ACC112 (cell line): Measurements from ENCODE around the gene PLEKHN1.

Experiments
- H2AFZ ChIP-seq: fragments of 200-600 bp; sonication (generic); one replicate; pipeline ENCODE4 v1.6.0; 2017; ENCODE audit warnings: antibody characterized with exemption, low read length; ENCODE audit not compliant: unreplicated experiment
- H3K27ac ChIP-seq: fragments of 200-600 bp; sonication (generic); 2 replicates; pipeline ENCODE4 v1.5.1; 2014; ENCODE audit warnings: low read depth, mild to moderate bottlenecking, antibody characterized with exemption, low read length, moderate library complexity
- H3K27me3 ChIP-seq: fragments of 200-600 bp; sonication (generic); 2 replicates; pipeline ENCODE4 v1.6.1; 2014; ENCODE audit warnings: mild to moderate bottlenecking, antibody characterized with exemption, low read length, moderate library complexity, mixed read lengths; ENCODE audit not compliant: insufficient read depth
- H3K36me3 ChIP-seq: fragments of 200-600 bp; sonication (generic); 2 replicates; pipeline ENCODE4 v1.6.1; 2016; ENCODE audit warnings: mild to moderate bottlenecking, antibody characterized with exemption, low read length, moderate library complexity, mixed read lengths; ENCODE audit not compliant: insufficient read depth
- H3K4me1 ChIP-seq: fragments of 200-600 bp; sonication (generic); one replicate; pipeline ENCODE4 v1.6.1; 2016; ENCODE audit warnings: low read length, mixed read lengths; ENCODE audit not compliant: insufficient read depth, unreplicated experiment, control insufficient read depth
- H3K4me3 ChIP-seq: fragments of 200-600 bp; sonication (generic); 2 replicates; pipeline ENCODE4 v1.5.1; 2014; ENCODE audit warnings: mild to moderate bottlenecking, low read depth, low read length
- H3K79me2 ChIP-seq: fragments of 200-600 bp; sonication (generic); one replicate; pipeline ENCODE4 v1.6.0; 2016; ENCODE audit warnings: low read length; ENCODE audit not compliant: control insufficient read depth, unreplicated experiment, insufficient read depth

Gene PLEKHN1

DNA sequence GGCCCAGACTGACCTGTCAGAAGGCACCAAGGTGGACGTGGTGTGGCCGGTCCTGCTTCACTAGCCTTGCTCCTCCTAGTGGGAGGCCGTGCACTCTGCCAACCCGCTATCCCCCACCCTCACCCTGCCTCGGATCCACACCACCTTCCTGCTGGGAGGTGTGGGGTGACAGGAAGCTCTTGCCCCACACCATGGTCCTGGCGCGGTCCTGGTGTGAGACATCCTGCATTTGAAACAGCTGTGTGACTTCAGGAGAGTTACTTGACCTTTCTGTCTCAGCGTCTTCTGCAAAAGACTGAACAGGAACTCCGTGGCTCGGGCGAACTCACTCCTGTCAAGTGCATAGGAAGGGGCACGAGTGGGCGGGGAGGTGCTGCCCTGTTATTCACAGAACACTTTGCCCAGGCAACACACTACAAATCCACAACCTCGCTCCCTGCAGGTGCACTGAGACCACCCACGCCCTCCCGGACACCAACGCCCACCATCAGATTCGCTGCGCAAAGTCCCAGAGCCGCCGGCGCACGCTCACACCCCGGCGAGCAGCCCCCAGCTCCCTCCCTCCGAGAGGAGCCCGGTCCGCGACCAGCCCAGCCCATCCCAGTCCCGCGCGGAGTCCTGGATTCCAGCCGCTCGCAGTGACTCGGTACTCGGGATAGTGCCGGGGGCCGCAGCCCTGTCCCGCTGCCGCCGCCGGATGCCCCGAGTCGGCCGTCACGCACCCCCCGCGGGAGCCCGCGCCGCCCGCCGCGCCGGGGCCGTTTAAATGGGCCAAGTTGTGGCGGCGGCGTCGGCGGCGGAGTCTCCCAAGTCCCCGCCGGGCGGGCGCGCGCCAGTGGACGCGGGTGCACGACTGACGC is 42.9 kb upstream of the PLEKHN1 start, which contains the start of gene SAMD11:
Gene SAMD11, plus strand, starts transcription at position 793 of the 860 bp plus-strand sequence. CDS start 509 bp downstream, outside the sequence.
- Histone ChIP-seq H3K27me3 (peaks cover 13% of the 10 kb centered on the region; the same call in 1 of the 2 replicates), H3K79me2 (no peaks in the 10 kb centered on the region), H3K4me1 (peaks cover 8% of the 10 kb centered on the region), H2AFZ (peak within 1 kb of the TSS; percentile 68), H3K27ac (no peak within 1 kb of the TSS), H3K36me3 (no peaks in the 10 kb centered on the region), H3K4me3 (peak within 1 kb of the TSS; percentile 86)

GRCh38 chr1:923991-924655 is 42.2 kb upstream of the PLEKHN1 start:
- peaks cover 13% of the 10 kb centered on the region; the same call in 1 of the 2 replicates for H3K27me3 ChIP-seq
- no peaks in the 10 kb centered on the region for H3K36me3 ChIP-seq
- H2AFZ ChIP-seq = peak overlapping the region; percentile 68
- H3K4me1 ChIP-seq = peaks cover 8% of the 10 kb centered on the region
- peak overlapping the region; percentile 86 for H3K4me3 ChIP-seq
- H3K79me2 ChIP-seq = no peaks in the 10 kb centered on the region
- H3K27ac ChIP-seq = no peak overlapping the region

- Histone ChIP-seq H3K27ac (no peak overlapping the region), H3K27me3 (peaks cover 13% of the 10 kb centered on the region; the same call in 1 of the 2 replicates), H3K36me3 (no peaks in the 10 kb centered on the region), H3K4me1 (peaks cover 8% of the 10 kb centered on the region), H2AFZ (peak overlapping the region; percentile 68), H3K4me3 (peak overlapping the region; percentile 86), H3K79me2 (no peaks in the 10 kb centered on the region)
Observed at GRCh38 chr1:924656-925560, 41.4 kb upstream of the PLEKHN1 start.

DNA sequence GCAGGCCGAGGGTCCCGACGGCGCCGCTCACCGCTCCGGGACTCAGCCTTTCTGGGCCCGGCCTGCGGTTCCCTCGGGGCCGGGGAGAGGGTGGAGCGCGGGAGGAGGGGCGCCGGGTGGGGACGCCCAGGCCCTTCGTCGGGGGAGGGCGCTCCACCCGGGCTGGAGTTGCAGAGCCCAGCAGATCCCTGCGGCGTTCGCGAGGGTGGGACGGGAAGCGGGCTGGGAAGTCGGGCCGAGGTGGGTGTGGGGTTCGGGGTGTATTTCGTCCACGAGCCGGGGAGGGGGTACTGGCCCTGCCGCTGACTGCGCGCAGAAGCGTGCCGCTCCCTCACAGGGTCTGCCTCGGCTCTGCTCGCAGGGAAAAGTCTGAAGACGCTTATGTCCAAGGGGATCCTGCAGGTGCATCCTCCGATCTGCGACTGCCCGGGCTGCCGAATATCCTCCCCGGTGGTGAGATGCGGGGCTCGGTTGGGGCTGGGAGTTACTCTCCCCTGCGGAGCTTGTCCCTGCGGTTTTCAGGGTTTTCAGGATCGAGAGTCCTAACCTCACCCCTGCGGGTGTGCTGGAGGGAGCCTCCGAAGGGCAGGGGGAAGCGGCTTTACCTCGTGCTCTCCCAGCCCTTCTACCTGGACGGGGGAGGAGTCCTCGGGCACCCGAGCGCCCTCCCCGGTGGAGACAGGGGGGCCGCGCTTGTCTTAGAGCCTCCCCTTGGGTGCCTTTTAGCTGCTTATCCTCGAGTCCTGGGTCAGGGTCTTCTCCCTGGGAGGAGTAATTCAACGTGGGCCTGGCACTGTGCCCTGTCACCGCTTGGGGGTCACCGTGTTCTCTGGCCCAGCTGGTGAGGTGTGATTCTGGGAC is 40.5 kb upstream of the PLEKHN1 start:
- H3K27me3 ChIP-seq = peaks cover 10% of the 10 kb centered on the region; the same call in 1 of the 2 replicates
- H3K27ac ChIP-seq = no peak overlapping the region
- peak overlapping the region; percentile 86 for H3K4me3 ChIP-seq

GRCh38 chr1:927234-927633 is 39.0 kb upstream of the PLEKHN1 start:
- H3K4me3 ChIP-seq = no peak overlapping the region
- H3K27ac ChIP-seq = no peak overlapping the region
- H3K79me2 ChIP-seq = no peaks in the 10 kb centered on the region
- no peak overlapping the region for H2AFZ ChIP-seq
- H3K36me3 ChIP-seq = no peaks in the 10 kb centered on the region
- peaks cover 10% of the 10 kb centered on the region; the same call in 1 of the 2 replicates for H3K27me3 ChIP-seq
- H3K4me1 ChIP-seq = peaks cover 5% of the 10 kb centered on the region

More for the DNA sequence above, 40.5 kb upstream of the PLEKHN1 start:
- Histone ChIP-seq H3K79me2 (no peaks in the 10 kb centered on the region), H3K4me1 (peaks cover 7% of the 10 kb centered on the region), H2AFZ (no peak overlapping the region), H3K36me3 (no peaks in the 10 kb centered on the region)

DNA sequence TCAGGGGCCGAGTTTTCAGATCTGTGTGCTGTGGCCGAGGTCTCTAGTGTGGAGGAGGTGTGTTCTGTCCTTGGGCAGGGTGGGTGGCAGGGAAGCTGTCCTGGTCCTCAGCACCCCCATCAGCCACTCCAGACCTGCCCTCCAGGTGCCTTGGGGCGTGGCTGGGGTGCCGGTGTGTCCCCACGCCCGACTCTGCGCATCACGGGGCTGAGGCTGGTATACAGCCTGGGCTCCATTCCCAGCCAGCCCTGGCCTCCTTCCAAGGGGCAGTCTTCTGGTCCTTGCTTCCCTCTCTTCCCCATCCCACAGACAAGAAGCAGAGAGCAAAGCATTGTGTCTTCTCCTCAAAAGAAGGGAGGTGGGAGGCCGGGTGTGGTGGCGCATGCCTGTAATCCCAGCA is 38.5 kb upstream of the PLEKHN1 start:
- Histone ChIP-seq H3K4me3 (no peak overlapping the region), H3K27me3 (peaks cover 10% of the 10 kb centered on the region; the same call in 1 of the 2 replicates), H3K4me1 (peaks cover 5% of the 10 kb centered on the region), H3K79me2 (no peaks in the 10 kb centered on the region), H2AFZ (no peak overlapping the region), H3K36me3 (no peaks in the 10 kb centered on the region), H3K27ac (no peak overlapping the region)

DNA sequence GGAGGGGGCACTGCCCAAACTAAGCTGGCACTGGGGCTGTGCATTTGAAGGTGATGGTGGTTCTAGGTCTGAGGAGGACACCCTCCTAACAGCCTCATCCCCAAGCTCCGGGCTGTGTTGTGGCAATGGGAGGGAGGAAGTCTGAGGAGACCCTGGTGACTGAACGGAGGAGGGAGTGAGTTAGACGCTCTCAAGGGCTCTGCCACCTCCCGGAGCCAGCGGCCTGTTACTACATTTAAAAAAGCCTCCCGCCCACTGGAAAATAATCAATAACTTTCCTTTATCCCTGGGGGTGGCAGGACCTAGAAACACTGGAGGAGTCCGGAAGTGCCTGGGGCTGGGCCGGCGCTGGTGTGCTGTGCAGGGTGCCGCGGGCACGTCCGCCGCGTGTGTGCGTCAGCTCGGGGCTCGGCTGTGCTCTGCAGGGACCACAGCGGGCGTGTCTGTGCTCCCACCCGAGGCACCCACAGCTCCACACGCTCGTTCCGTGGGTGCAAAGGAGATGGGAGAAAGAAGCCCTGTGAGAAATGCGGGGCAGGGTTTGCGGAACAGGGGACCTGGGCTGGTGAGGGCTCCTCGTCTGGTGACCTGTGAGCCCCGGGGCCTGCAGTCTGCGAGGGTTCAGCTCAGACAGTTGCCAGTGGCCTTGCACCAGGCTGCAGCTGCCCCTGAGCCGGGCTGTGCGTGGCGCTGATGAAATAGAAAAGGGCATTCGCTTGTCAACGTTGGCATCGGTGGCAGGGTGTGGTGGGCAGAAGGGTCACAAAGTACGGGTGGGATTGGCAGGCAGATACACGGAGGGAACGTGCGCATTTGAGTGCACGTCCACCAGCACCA is 37.2 kb upstream of the PLEKHN1 start:
- H3K4me3 ChIP-seq = no peak overlapping the region
- no peaks in the 10 kb centered on the region for H3K4me1 ChIP-seq
- H3K36me3 ChIP-seq = no peaks in the 10 kb centered on the region
- H3K79me2 ChIP-seq = no peaks in the 10 kb centered on the region
- H3K27ac ChIP-seq = no peak overlapping the region
- H3K27me3 ChIP-seq = peaks cover 10% of the 10 kb centered on the region; the same call in 1 of the 2 replicates
- H2AFZ ChIP-seq = no peak overlapping the region

DNA sequence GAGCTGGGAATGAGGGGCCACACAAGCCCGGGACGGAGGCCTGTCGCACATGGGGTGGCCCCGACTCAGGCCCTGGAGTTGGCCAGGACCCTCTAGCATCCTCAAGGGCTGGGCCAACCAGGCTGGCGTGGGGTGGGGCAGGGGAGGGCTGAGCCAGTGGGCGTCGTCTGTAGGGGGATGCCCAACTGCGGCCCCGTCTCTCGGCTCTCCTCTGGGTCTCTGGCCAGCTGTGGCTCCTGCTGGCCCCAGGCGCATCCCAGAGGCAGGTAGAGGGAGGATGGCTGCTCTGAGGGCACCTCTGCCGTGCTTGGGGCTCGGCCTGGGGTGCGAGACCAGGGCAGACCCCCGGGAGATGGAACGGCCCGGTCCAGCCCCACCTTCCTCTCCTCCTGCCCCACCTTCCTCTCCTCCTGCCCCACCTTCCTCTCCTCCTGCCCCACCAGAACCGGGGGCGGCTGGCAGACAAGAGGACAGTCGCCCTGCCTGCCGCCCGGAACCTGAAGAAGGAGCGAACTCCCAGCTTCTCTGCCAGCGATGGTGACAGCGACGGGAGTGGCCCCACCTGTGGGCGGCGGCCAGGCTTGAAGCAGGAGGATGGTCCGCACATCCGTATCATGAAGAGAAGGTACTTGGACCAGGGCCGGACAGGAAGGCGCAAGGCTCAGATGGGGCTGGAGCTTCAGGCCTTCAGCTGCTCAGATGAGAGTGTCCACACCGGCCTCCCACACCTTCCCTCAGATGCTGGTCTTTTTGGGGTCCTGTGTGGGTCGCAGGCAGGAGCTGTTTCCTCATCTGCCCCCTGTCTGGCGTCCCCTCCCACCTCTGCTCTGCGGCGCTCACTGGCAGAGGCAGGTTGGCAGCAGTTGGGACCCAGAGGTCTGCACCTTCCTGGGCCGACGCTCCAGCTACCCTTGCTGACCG is 36.3 kb upstream of the PLEKHN1 start:
- Histone ChIP-seq H3K79me2 (no peaks in the 10 kb centered on the region), H3K27ac (no peak overlapping the region), H2AFZ (no peak overlapping the region), H3K4me3 (no peak overlapping the region), H3K4me1 (no peaks in the 10 kb centered on the region), H3K27me3 (peaks cover 6% of the 10 kb centered on the region; the same call in 1 of the 2 replicates), H3K36me3 (no peaks in the 10 kb centered on the region)
